Measurements from ENCODE around the gene GPD1L.

GPD1L gene

DNA sequence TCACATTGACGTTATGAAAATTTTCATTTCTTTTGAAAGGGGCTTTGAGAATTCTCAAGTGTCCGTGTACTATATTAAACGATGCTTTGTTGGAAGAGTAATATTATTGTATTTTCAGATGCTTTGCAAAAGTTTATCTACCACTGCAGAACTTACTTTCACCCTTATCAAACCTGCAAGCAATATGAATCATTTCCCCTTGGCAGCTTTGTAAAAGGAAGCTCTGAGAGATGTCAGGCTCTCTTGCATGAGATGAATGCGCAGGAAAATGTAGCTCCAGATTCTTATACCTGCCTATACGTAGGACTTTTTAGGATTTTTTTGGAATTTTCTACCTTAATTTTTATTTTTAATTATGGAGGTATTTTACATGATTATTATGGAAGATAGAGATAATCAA, 34.5 kb downstream of the GPD1L start:
- ChIA-PET POLR2A (no interaction called here), CTCF (no interaction called here)

GRCh38 chr3:32143849-32144757, 37.7 kb downstream of the GPD1L start:
- POLR2A ChIA-PET = no interaction called here
- CTCF ChIA-PET = interaction anchor here (0.6 to 2.8 kb wide), 12 partner anchors 9 to 505 kb away, joined by 3 to 23 read pairs (median 4); no protein-coding TSS in a partner anchor
- H3K9me3 ChIP-seq (ENCODE audit: control insufficient read depth, insufficient read depth, low read depth, low read length) = no peaks in the 10 kb centered on the region
- H3K27ac ChIP-seq (ENCODE audit: extremely low read depth, low read depth, low read length) = no peak overlapping the region
- peaks cover 0 to 9% of the 10 kb centered on the region in 2 experiments; a peak in 1 of 3 replicates for H3K36me3 ChIP-seq (ENCODE audit: control insufficient read depth in 2 of 2, insufficient read depth in 1 of 2, low read length in 2 of 2)
- H3K4me3 ChIP-seq (ENCODE audit: low read depth, low read length) = no peak overlapping the region
- no peaks in the 10 kb centered on the region for H3K4me1 ChIP-seq (ENCODE audit: control insufficient read depth, insufficient read depth, low read length)
- no peak for TF ChIP-seq ZNF335 (tag by site-specific recombination; conservative IDR thresholded peaks at IDR 0.05)
- TF ChIP-seq WT1 (tag by site-specific recombination; IDR thresholded peaks at IDR 0.05) = 0 out of 2 replicates have a peak, but pooled peaks have one; percentile 21
- no peak for TF ChIP-seq ZNF629 (tag by site-specific recombination; IDR thresholded peaks at IDR 0.05)
- no peak for TF ChIP-seq ZNF664 (tag by site-specific recombination; IDR thresholded peaks at IDR 0.05)
- 0 out of 2 replicates have a peak, but pooled peaks have one; percentile 13 for TF ChIP-seq PRDM6 (tag by site-specific recombination; IDR thresholded peaks at IDR 0.05)
- TF ChIP-seq ZNF654 (tag by site-specific recombination; IDR thresholded peaks at IDR 0.05; ENCODE audit: low read depth) = peak; percentile 70
- no peak for TF ChIP-seq OSR2 (tag by site-specific recombination; IDR thresholded peaks at IDR 0.05)
- no peak for TF ChIP-seq SCRT1 (tag by site-specific recombination; IDR thresholded peaks at IDR 0.05; ENCODE audit: borderline replicate concordance)
- no peak for TF ChIP-seq ZNF785 (tag by site-specific recombination; IDR thresholded peaks at IDR 0.05)
- TF ChIP-seq ZNF404 (tag by site-specific recombination; IDR thresholded peaks at IDR 0.05) = no peak
- TF ChIP-seq, protein P1, sequence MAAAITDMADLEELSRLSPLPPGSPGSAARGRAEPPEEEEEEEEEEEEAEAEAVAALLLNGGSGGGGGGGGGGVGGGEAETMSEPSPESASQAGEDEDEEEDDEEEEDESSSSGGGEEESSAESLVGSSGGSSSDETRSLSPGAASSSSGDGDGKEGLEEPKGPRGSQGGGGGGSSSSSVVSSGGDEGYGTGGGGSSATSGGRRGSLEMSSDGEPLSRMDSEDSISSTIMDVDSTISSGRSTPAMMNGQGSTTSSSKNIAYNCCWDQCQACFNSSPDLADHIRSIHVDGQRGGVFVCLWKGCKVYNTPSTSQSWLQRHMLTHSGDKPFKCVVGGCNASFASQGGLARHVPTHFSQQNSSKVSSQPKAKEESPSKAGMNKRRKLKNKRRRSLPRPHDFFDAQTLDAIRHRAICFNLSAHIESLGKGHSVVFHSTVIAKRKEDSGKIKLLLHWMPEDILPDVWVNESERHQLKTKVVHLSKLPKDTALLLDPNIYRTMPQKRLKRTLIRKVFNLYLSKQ (tag by site-specific recombination; IDR thresholded peaks at IDR 0.05; ENCODE audit: borderline replicate concordance) = no peak
- no peak for TF ChIP-seq ZNF571 (tag by site-specific recombination; IDR thresholded peaks at IDR 0.05)
- TF ChIP-seq CTCF (tag by site-specific recombination; IDR thresholded peaks at IDR 0.05) = 0 out of 2 replicates have a peak, but pooled peaks have one; percentile 26
- TF ChIP-seq, protein P2, sequence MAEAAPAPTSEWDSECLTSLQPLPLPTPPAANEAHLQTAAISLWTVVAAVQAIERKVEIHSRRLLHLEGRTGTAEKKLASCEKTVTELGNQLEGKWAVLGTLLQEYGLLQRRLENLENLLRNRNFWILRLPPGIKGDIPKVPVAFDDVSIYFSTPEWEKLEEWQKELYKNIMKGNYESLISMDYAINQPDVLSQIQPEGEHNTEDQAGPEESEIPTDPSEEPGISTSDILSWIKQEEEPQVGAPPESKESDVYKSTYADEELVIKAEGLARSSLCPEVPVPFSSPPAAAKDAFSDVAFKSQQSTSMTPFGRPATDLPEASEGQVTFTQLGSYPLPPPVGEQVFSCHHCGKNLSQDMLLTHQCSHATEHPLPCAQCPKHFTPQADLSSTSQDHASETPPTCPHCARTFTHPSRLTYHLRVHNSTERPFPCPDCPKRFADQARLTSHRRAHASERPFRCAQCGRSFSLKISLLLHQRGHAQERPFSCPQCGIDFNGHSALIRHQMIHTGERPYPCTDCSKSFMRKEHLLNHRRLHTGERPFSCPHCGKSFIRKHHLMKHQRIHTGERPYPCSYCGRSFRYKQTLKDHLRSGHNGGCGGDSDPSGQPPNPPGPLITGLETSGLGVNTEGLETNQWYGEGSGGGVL (tag by site-specific recombination; IDR thresholded peaks at IDR 0.05) = no peak
- TF ChIP-seq HOXC10 (CRISPR knock-in tag; IDR thresholded peaks at IDR 0.05) = no peak
- 0 out of 2 replicates have a peak, but pooled peaks have one; percentile 11 for TF ChIP-seq SP7 (tag by site-specific recombination; IDR thresholded peaks at IDR 0.05)
- peak; percentile 60; the same call in 1 of the 2 replicates for TF ChIP-seq ZNF660 (tag by site-specific recombination; IDR thresholded peaks at IDR 0.05)
- TF ChIP-seq SP2 (tag by site-specific recombination; IDR thresholded peaks at IDR 0.05) = no peak
- no peak for TF ChIP-seq ZNF792 (tag by site-specific recombination; IDR thresholded peaks at IDR 0.05)
- TF ChIP-seq ZFP69B (tag by site-specific recombination; IDR thresholded peaks at IDR 0.05) = no peak

More for the DNA sequence above, 34.5 kb downstream of the GPD1L start:
- Histone ChIP-seq H3K27ac (ENCODE audit: extremely low read depth, low read depth, low read length) (no peak overlapping the region), H3K36me3 (ENCODE audit: control insufficient read depth in 2 of 2, insufficient read depth in 1 of 2, low read length in 2 of 2) (peaks cover 0 to 9% of the 10 kb centered on the region in 2 experiments; a peak in 1 of 3 replicates), H3K9me3 (ENCODE audit: control insufficient read depth, insufficient read depth, low read depth, low read length) (no peaks in the 10 kb centered on the region), H3K4me3 (ENCODE audit: low read depth, low read length) (no peak overlapping the region), H3K4me1 (ENCODE audit: control insufficient read depth, insufficient read depth, low read length) (no peaks in the 10 kb centered on the region)
- TF ChIP-seq ZNF335 (tag by site-specific recombination; conservative IDR thresholded peaks at IDR 0.05) (no peak), ZSCAN16 (tag by site-specific recombination; IDR thresholded peaks at IDR 0.05) (no peak), ZNF37A (tag by site-specific recombination; IDR thresholded peaks at IDR 0.05) (no peak), ZNF2 (tag by site-specific recombination; IDR thresholded peaks at IDR 0.05) (no peak), ZNF510 (tag by site-specific recombination; IDR thresholded peaks at IDR 0.05; ENCODE audit: insufficient replicate concordance) (no peak), ZNF843 (tag by site-specific recombination; IDR thresholded peaks at IDR 0.05) (no peak), SETDB1 (IDR thresholded peaks at IDR 0.05; ENCODE audit: insufficient read length, low read length) (no peak), GLIS2 (tag by site-specific recombination; IDR thresholded peaks at IDR 0.05) (no peak), ZSCAN30 (tag by site-specific recombination; IDR thresholded peaks at IDR 0.05) (no peak), GLI2 (tag by site-specific recombination; IDR thresholded peaks at IDR 0.05; ENCODE audit: borderline replicate concordance, low read depth) (no peak), ZNF114 (tag by site-specific recombination; IDR thresholded peaks at IDR 0.05) (no peak), ZFHX2 (tag by site-specific recombination; conservative IDR thresholded peaks at IDR 0.05) (no peak), ZNF776 (tag by site-specific recombination; IDR thresholded peaks at IDR 0.05; ENCODE audit: borderline replicate concordance) (no peak), OSR2 (tag by site-specific recombination; IDR thresholded peaks at IDR 0.05) (no peak), ZNF747 (tag by site-specific recombination; IDR thresholded peaks at IDR 0.05) (no peak), HOXC10 (CRISPR knock-in tag; IDR thresholded peaks at IDR 0.05) (no peak), YY1 (tag by site-specific recombination; IDR thresholded peaks at IDR 0.05) (no peak), ZNF221 (tag by site-specific recombination; IDR thresholded peaks at IDR 0.05; ENCODE audit: borderline replicate concordance) (no peak)
- TF ChIP-seq, protein P3, sequence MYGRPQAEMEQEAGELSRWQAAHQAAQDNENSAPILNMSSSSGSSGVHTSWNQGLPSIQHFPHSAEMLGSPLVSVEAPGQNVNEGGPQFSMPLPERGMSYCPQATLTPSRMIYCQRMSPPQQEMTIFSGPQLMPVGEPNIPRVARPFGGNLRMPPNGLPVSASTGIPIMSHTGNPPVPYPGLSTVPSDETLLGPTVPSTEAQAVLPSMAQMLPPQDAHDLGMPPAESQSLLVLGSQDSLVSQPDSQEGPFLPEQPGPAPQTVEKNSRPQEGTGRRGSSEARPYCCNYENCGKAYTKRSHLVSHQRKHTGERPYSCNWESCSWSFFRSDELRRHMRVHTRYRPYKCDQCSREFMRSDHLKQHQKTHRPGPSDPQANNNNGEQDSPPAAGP (tag by site-specific recombination; IDR thresholded peaks at IDR 0.05) = no peak
